Measurements from ENCODE around the gene NHERF1. TPM values are rescaled to one million over a fixed set of nuclear protein-coding genes. Genes with fewer than 3 reads are reported as not detected.

NHERF1 gene
- total RNA-seq, 1 donor from 2014 or later = 36.3 TPM

- H3K4me3 Mint-ChIP-seq (ENCODE audit: unreplicated experiment) = no peak overlapping the region
- Histone ChIP-seq H3K4me3 (ENCODE audit: insufficient read depth, low read depth, low read length) (no peak overlapping the region), H3K4me2 (ENCODE audit: low read length) (no peak overlapping the region), H4K20me1 (ENCODE audit: insufficient read depth, low read length) (peaks cover 33% of the 10 kb centered on the region), H3K27me3 (ENCODE audit: insufficient read depth, low read length) (no peaks in the 10 kb centered on the region), H3K9me3 (ENCODE audit: insufficient read depth, low read depth, low read length) (no peaks in the 10 kb centered on the region), H3K36me3 (ENCODE audit: insufficient read depth, low read length) (peaks cover 23% of the 10 kb centered on the region), H3K4me1 (ENCODE audit: insufficient read depth, low read length) (no peaks in the 10 kb centered on the region), H2AFZ (ENCODE audit: low read depth, low read length) (no peak overlapping the region), H3K9ac (ENCODE audit: low read length) (no peak overlapping the region), H3K79me2 (ENCODE audit: insufficient read depth, low read length) (peaks cover under 1% of the 10 kb centered on the region), H3K27ac (ENCODE audit: low read depth, low read length) (no peak overlapping the region)
- no peaks in the 10 kb centered on the region for H3K9me3 Mint-ChIP-seq (ENCODE audit: unreplicated experiment)
- no peak for TF ChIP-seq CTCF (IDR thresholded peaks at IDR 0.05; ENCODE audit: insufficient read depth, low read depth, low read length)
- no peak for TF ChIP-seq EZH2 (IDR thresholded peaks at IDR 0.05; ENCODE audit: insufficient read depth, low read length)
- peaks cover 24% of the 10 kb centered on the region for H3K36me3 Mint-ChIP-seq (ENCODE audit: low read depth, unreplicated experiment)
- H3K4me1 Mint-ChIP-seq (ENCODE audit: low read depth, unreplicated experiment) = no peaks in the 10 kb centered on the region
- DNase-seq (ENCODE audit: low read depth) = no peak
- no peaks in the 10 kb centered on the region for H3K27me3 Mint-ChIP-seq (ENCODE audit: low read depth, unreplicated experiment)
- no peak overlapping the region for H3K27ac Mint-ChIP-seq (ENCODE audit: unreplicated experiment)
- FAIRE-seq = no peak
Observed at GRCh38 chr17:74790161-74791058, 42.0 kb downstream of the NHERF1 start.

GRCh38 chr17:74792586-74793105 lies 44.2 kb downstream of the NHERF1 start:
- no peaks in the 10 kb centered on the region for H3K79me2 ChIP-seq (ENCODE audit: insufficient read depth, low read length)

More at GRCh38 chr17:74792586-74793105, 44.2 kb downstream of the NHERF1 start:
- Histone ChIP-seq H3K36me3 (ENCODE audit: insufficient read depth, low read length) (peaks cover 23% of the 10 kb centered on the region), H3K4me1 (ENCODE audit: insufficient read depth, low read length) (peaks cover 6% of the 10 kb centered on the region), H3K4me3 (ENCODE audit: insufficient read depth, low read depth, low read length) (no peak overlapping the region), H3K4me2 (ENCODE audit: low read length) (no peak overlapping the region), H2AFZ (ENCODE audit: low read depth, low read length) (no peak overlapping the region), H3K27me3 (ENCODE audit: insufficient read depth, low read length) (no peaks in the 10 kb centered on the region), H3K9ac (ENCODE audit: low read length) (no peak overlapping the region), H3K27ac (ENCODE audit: low read depth, low read length) (no peak overlapping the region), H4K20me1 (ENCODE audit: insufficient read depth, low read length) (peaks cover 33% of the 10 kb centered on the region), H3K9me3 (ENCODE audit: insufficient read depth, low read depth, low read length) (no peaks in the 10 kb centered on the region)
- DNase-seq (ENCODE audit: low read depth) (no peak), FAIRE-seq (no peak)
- H3K4me1 Mint-ChIP-seq (ENCODE audit: low read depth, unreplicated experiment) = peaks cover under 1% of the 10 kb centered on the region
- no peak overlapping the region for H3K27ac Mint-ChIP-seq (ENCODE audit: unreplicated experiment)
- no peaks in the 10 kb centered on the region for H3K9me3 Mint-ChIP-seq (ENCODE audit: unreplicated experiment)
- TF ChIP-seq CTCF (IDR thresholded peaks at IDR 0.05; ENCODE audit: insufficient read depth, low read depth, low read length) = no peak
- no peak for TF ChIP-seq EZH2 (IDR thresholded peaks at IDR 0.05; ENCODE audit: insufficient read depth, low read length)
- peaks cover 24% of the 10 kb centered on the region for H3K36me3 Mint-ChIP-seq (ENCODE audit: low read depth, unreplicated experiment)
- H3K4me3 Mint-ChIP-seq (ENCODE audit: unreplicated experiment) = no peak overlapping the region
- H3K27me3 Mint-ChIP-seq (ENCODE audit: low read depth, unreplicated experiment) = no peaks in the 10 kb centered on the region

All from astrocyte (in vitro differentiated cells and primary cell).